Endothelial cell of umbilical vein (primary cell): Measurements from ENCODE around the gene RCOR2. TPM values are rescaled to one million over a fixed set of nuclear protein-coding genes. Genes with fewer than 3 reads are reported as not detected.

ENCODE experiments used
- BruUV-seq: library from RNA; stranded (reverse); fragments of 400-500 nt; replicated peaks from 2 replicates; lab custom pipeline; 2021; lab: Mats Ljungman, UMichigan
- CTCF ChIA-PET: fragments of 300-600, 350-600 bp; sonication (Branson Sonifier 250); formaldehyde crosslinking; loops from one replicate; lab custom pipeline; 2021; ENCODE audit warnings: antibody characterized with exemption, inconsistent platforms; lab: Charles Lee
- POLR2A ChIA-PET: fragments of 300-600, 350-600 bp; sonication (Branson Sonifier 250); formaldehyde crosslinking; loops from one replicate; lab custom pipeline; 2021; ENCODE audit warnings: antibody characterized with exemption, inconsistent platforms; lab: Charles Lee
- DNase-seq: peaks from one replicate; pipeline ENCODE4 v3.0.0-alpha.2; 2011; ENCODE audit warnings: low read depth, low spot score
- FAIRE-seq: peaks from 2 replicates; lab custom pipeline; 2011; peaks lifted over from hg19 to GRCh38; lab: Jason Lieb, UNC
- H2AFZ ChIP-seq: 2 replicates; pipeline ENCODE4 v1.6.0; 2012; ENCODE audit warnings: low read depth, low read length, control low read depth, inconsistent platforms
- H3K27ac ChIP-seq: 2 replicates; pipeline ENCODE4 v1.5.1; 2011; ENCODE audit warnings: low read depth, mild to moderate bottlenecking, control low read depth, low read length, moderate library complexity; ENCODE audit not compliant: insufficient read depth
- H3K27me3 ChIP-seq, 2 experiments: 2 replicates each; pipeline versions ENCODE4 v1.6.0 to v1.6.1; 2011; ENCODE audit warnings: low read length in 2 of 2, mixed read lengths in 1 of 2; ENCODE audit not compliant: control insufficient read depth in 2 of 2, insufficient read depth in 2 of 2
- H3K36me3 ChIP-seq, 2 experiments: 2 replicates in 1 of 2; 3 replicates in 1 of 2; pipeline ENCODE4 v1.5.1; 2011; ENCODE audit warnings: low read length in 2 of 2, mild to moderate bottlenecking in 1 of 2, moderate library complexity in 1 of 2; ENCODE audit not compliant: control insufficient read depth in 2 of 2, insufficient read depth in 2 of 2; ENCODE audit errors: extremely low read depth in 1 of 2
- H3K4me1 ChIP-seq: 3 replicates; pipeline ENCODE4 v1.5.1; 2011; ENCODE audit warnings: mild to moderate bottlenecking, low read length; ENCODE audit not compliant: control insufficient read depth, insufficient read depth; ENCODE audit errors: extremely low read depth
- H3K4me2 ChIP-seq: 2 replicates; pipeline ENCODE4 v1.6.1; 2011; ENCODE audit warnings: low read length, control low read depth, mixed read lengths; ENCODE audit not compliant: insufficient read depth
- H3K4me3 ChIP-seq, 3 experiments: fragments of 200-600 bp in 1 of 3; sonication (generic), shearing (Covaris generic) in 1 of 3; replicated peaks in 1 of 3; 2 replicates each; pipeline ENCODE4 v1.5.1; 2011 to 2016; ENCODE audit warnings: control low read depth in 3 of 3, low read length in 3 of 3, mild to moderate bottlenecking in 2 of 3, inconsistent platforms in 1 of 3, low read depth in 1 of 3, moderate library complexity in 1 of 3; ENCODE audit not compliant: insufficient read depth in 1 of 3
- H3K79me2 ChIP-seq: 2 replicates; pipeline ENCODE4 v1.6.0; 2012; ENCODE audit warnings: low read length, inconsistent platforms; ENCODE audit not compliant: control insufficient read depth, insufficient read depth
- H3K9ac ChIP-seq: replicated peaks from 2 replicates; pipeline ENCODE3; 2011; ENCODE audit warnings: low read length, control low read depth; ENCODE audit not compliant: insufficient read depth; ENCODE audit errors: extremely low read depth
- H3K9me1 ChIP-seq: replicated peaks from 3 replicates; pipeline ENCODE4 v1.6.0; 2011; ENCODE audit warnings: mild to moderate bottlenecking, low read length; ENCODE audit not compliant: control insufficient read depth, insufficient read depth; ENCODE audit errors: extremely low read depth
- H3K9me3 ChIP-seq: replicated peaks from 2 replicates; pipeline ENCODE4 v1.5.1; 2012; ENCODE audit warnings: low read length, inconsistent platforms; ENCODE audit not compliant: control insufficient read depth, insufficient read depth
- H4K20me1 ChIP-seq: replicated peaks from 2 replicates; pipeline ENCODE3; 2011; ENCODE audit warnings: mild to moderate bottlenecking, low read length; ENCODE audit not compliant: control insufficient read depth, insufficient read depth; ENCODE audit errors: extremely low read depth
- EZH2 ChIP-seq: IDR thresholded peaks from 2 replicates; pipeline ENCODE4 v1.6.1; 2012; ENCODE audit warnings: borderline replicate concordance, low read depth, mild to moderate bottlenecking, moderate library complexity, low read length, inconsistent platforms; ENCODE audit not compliant: severe bottlenecking
- FOS ChIP-seq: IDR thresholded peaks from 2 replicates; pipeline ENCODE4 v1.6.1; 2011; ENCODE audit warnings: mild to moderate bottlenecking, low read length, moderate library complexity, borderline replicate concordance; ENCODE audit not compliant: insufficient read depth
- GATA2 ChIP-seq: IDR thresholded peaks from 2 replicates; pipeline ENCODE4 v1.7.0; 2011; ENCODE audit warnings: low read depth, mild to moderate bottlenecking, moderate library complexity, mixed read lengths, low read length; ENCODE audit not compliant: insufficient read length, insufficient read depth
- JUN ChIP-seq: IDR thresholded peaks from 2 replicates; pipeline ENCODE4 v1.6.1; 2011; ENCODE audit warnings: borderline replicate concordance, low read depth; ENCODE audit not compliant: insufficient read length, insufficient read depth
- MYC ChIP-seq: IDR thresholded peaks from one replicate; pipeline ENCODE4 v1.6.1; 2011; ENCODE audit warnings: mild to moderate bottlenecking, low read depth, low read length
- POLR2A ChIP-seq: IDR thresholded peaks from 2 replicates; pipeline ENCODE4 v1.6.1; 2012; ENCODE audit warnings: low read depth, mild to moderate bottlenecking, control low read depth, low read length
- POLR2AphosphoS5 ChIP-seq: IDR thresholded peaks from 2 replicates; pipeline ENCODE4 v1.6.1; 2012; ENCODE audit warnings: low read depth, mild to moderate bottlenecking, control low read depth, low read length, moderate library complexity; ENCODE audit not compliant: insufficient read depth
- dilution Hi-C: fragments of 300-500 bp; cut with MboI; formaldehyde crosslinking; loops from one replicate; pipeline ENCODE4 v1.15.0; 2019; ENCODE audit warnings: low sequenced_read_pairs; ENCODE audit not compliant: extremely low pct_ligation_motif_present
- intact Hi-C: fragments of 100-400 bp; cut with micrococcal nuclease; formaldehyde crosslinking; loops from one replicate; pipeline ENCODE4 v1.10.0; 2022
- polyA plus RNA-seq, 4 experiments: library from polyadenylated mRNA; depleted of rRNA in 3 of 4; stranded (reverse) in 3 of 4; unstranded in 1 of 4; fragments of >200 nt; gene quantifications; 2 replicates each; pipeline versions ENCODE4 v1.2.1 to v1.2.3, GENCODE V29; 2011 to 2012; ENCODE audit warnings: missing spikeins in 1 of 4
- total RNA-seq: library from RNA; stranded (reverse); gene quantifications from 2 replicates; pipeline ENCODE4 v1.2.3, GENCODE V29; 2021
- TF ChIP-seq, protein P1 (sequence below): IDR thresholded peaks from 2 replicates; pipeline ENCODE4 v1.6.1; 2011; ENCODE audit not compliant: insufficient read depth, insufficient read length
- TF ChIP-seq, protein P2 (sequence below), 2 donors: IDR thresholded peaks; 1 replicate in 1 of 2; 2 replicates in 1 of 2; pipeline ENCODE4 v1.5.1; 2011; ENCODE audit warnings: low read length in 2 of 2, mild to moderate bottlenecking in 2 of 2, moderate library complexity in 2 of 2, control low read depth in 1 of 2, inconsistent platforms in 1 of 2, low read depth in 1 of 2; ENCODE audit not compliant: insufficient read depth in 1 of 2; ENCODE audit errors: extremely low read depth in 1 of 2

Gene RCOR2
- total and polyA plus RNA-seq, 2 donors (not counting 3 experiments of a cell fraction or from before 2014, with no cell fraction given) = 0.13 to 0.63 TPM

GRCh38 chr11:63882555-63883242 lies 34.3 kb downstream of the RCOR2 start:
- ChIA-PET POLR2A (interaction anchor here (0.6 to 0.7 kb wide), 2 partner anchors 11 to 45 kb away, joined by 3 to 4 read pairs; no protein-coding TSS in a partner anchor), CTCF (interaction anchor here (0.9 to 2.0 kb wide), 5 partner anchors 9 to 34 kb away, joined by 3 to 5 read pairs (median 4); partner anchors contain the start of gene RCOR2)
- intact Hi-C loops (no loop called here), dilution Hi-C loops (no loop called here)
- BruUV-seq = no TSS peak
- peaks cover under 1% of the 10 kb centered on the region for H3K4me1 ChIP-seq
- no peak overlapping the region for H2AFZ ChIP-seq
- TF ChIP-seq FOS (no peak), JUN (no peak), GATA2 (no peak), EZH2 (no peak), POLR2AphosphoS5 (no peak), MYC (no peak), POLR2A (no peak)
- TF ChIP-seq, protein P1, sequence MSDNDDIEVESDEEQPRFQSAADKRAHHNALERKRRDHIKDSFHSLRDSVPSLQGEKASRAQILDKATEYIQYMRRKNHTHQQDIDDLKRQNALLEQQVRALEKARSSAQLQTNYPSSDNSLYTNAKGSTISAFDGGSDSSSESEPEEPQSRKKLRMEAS = no peak
- TF ChIP-seq, protein P2, sequence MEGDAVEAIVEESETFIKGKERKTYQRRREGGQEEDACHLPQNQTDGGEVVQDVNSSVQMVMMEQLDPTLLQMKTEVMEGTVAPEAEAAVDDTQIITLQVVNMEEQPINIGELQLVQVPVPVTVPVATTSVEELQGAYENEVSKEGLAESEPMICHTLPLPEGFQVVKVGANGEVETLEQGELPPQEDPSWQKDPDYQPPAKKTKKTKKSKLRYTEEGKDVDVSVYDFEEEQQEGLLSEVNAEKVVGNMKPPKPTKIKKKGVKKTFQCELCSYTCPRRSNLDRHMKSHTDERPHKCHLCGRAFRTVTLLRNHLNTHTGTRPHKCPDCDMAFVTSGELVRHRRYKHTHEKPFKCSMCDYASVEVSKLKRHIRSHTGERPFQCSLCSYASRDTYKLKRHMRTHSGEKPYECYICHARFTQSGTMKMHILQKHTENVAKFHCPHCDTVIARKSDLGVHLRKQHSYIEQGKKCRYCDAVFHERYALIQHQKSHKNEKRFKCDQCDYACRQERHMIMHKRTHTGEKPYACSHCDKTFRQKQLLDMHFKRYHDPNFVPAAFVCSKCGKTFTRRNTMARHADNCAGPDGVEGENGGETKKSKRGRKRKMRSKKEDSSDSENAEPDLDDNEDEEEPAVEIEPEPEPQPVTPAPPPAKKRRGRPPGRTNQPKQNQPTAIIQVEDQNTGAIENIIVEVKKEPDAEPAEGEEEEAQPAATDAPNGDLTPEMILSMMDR (IDR thresholded peaks at IDR 0.05; ENCODE audit: extremely low read depth in 1 of 2, insufficient read depth in 1 of 2, low read depth in 1 of 2, low read length in 2 of 2) = no peak
- H4K20me1 ChIP-seq = no peaks in the 10 kb centered on the region
- H3K9ac ChIP-seq = no peak overlapping the region
- H3K4me3 ChIP-seq = no peak overlapping the region
- H3K79me2 ChIP-seq = peaks cover 14% of the 10 kb centered on the region
- H3K27ac ChIP-seq = no peak overlapping the region
- FAIRE-seq = no peak
- no peak overlapping the region for H3K4me2 ChIP-seq
- peaks cover 1 to 2% of the 10 kb centered on the region in 2 experiments for H3K36me3 ChIP-seq
- no peak for DNase-seq
- no peaks in the 10 kb centered on the region for H3K9me1 ChIP-seq
- H3K9me3 ChIP-seq = no peaks in the 10 kb centered on the region
- H3K27me3 ChIP-seq = no peaks in the 10 kb centered on the region
